ENCODE results near the gene PHB1. TPM values are rescaled to one million over a fixed set of nuclear protein-coding genes. Genes with fewer than 3 reads are reported as not detected.

PHB1 gene
- polyA plus RNA-seq, 1 of the 3 experiments (the other 2 are of a cell fraction), result 379 TPM

DNA sequence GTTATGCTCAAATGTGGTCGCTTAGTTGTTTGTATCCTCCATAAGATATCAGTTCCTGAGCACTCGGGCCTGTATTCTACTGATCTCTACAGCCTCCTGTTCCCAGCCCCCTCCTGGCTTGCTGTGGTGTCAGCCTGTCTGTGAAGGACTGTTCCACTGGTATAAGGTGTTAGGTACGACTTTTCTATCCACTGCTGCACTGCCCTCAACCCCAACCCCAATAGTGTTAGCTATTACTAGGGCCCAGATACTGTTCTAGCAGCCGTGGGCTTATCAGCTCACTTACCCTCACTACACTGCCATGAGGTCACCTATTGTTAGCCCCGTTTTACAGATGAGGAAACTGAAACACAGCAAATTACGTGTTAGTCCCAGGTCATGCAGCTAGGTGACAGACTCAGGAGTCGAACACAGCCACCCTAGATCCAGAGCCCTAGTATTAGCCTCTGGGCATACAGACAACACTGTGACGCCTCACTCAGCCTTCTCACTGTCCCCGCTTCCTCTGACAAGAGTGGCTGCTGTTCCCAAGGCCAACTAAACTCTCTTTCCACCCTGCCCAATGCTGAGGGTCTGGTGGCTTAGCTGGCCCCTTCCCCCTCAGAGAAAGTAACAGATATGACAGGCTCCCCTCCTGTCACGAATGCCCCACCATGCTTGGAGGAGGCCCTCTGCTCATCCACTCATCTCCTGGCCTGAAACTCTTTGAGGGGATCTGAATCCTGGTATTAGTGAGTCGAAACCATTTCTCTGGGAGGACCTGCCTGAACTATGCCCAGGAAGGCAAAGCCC lies 27.0 kb downstream of the PHB1 start:
- no peak overlapping the region for H3K4me3 ChIP-seq (ENCODE audit: low read depth in 2 of 2, low read length in 1 of 2)
- H3K27ac ChIP-seq (ENCODE audit: low read depth in 2 of 2, low read length in 1 of 2), result no peak overlapping the region
- ChIA-PET CTCF (interaction anchor here (0.7 to 5.5 kb wide), 6 partner anchors 12 to 321 kb away, joined by 3 to 47 read pairs (median 4); partner anchors contain the start of gene SLC35B1), POLR2A (no interaction called here)
- H3K4me2 ChIP-seq, result no peak overlapping the region
- H3K9ac ChIP-seq, result no peak overlapping the region
- H3K9me2 ChIP-seq, result no peaks in the 10 kb centered on the region
- no peaks in the 10 kb centered on the region for H3K9me3 ChIP-seq
- H3K79me2 ChIP-seq (ENCODE audit: insufficient read depth), result no peaks in the 10 kb centered on the region
- no peak for DNase-seq
- no peaks in the 10 kb centered on the region for H4K20me1 ChIP-seq (ENCODE audit: insufficient read depth)
- no peaks in the 10 kb centered on the region for H3K27me3 ChIP-seq (ENCODE audit: insufficient read depth)
- H3K36me3 ChIP-seq (replicated peaks in 1 of 2; ENCODE audit: control insufficient read depth in 1 of 2, insufficient read depth in 2 of 2, low read length in 1 of 2), result no peaks in the 10 kb centered on the region
- no peak overlapping the region for H2AFZ ChIP-seq (ENCODE audit: low read depth)
- no peak for TF ChIP-seq SIN3A (IDR thresholded peaks at IDR 0.05; ENCODE audit: borderline replicate concordance, low read depth, low read length)
- no peak for TF ChIP-seq GABPA (IDR thresholded peaks at IDR 0.05; ENCODE audit: low read depth)
- TF ChIP-seq, protein P1, sequence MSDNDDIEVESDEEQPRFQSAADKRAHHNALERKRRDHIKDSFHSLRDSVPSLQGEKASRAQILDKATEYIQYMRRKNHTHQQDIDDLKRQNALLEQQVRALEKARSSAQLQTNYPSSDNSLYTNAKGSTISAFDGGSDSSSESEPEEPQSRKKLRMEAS (IDR thresholded peaks at IDR 0.05; ENCODE audit: low read depth), result no peak
- no peak for TF ChIP-seq RFX5 (IDR thresholded peaks at IDR 0.05; ENCODE audit: low read length)
- TF ChIP-seq TEAD4 (IDR thresholded peaks at IDR 0.05; ENCODE audit: borderline replicate concordance, insufficient read depth), result no peak
- TF ChIP-seq, protein P2, sequence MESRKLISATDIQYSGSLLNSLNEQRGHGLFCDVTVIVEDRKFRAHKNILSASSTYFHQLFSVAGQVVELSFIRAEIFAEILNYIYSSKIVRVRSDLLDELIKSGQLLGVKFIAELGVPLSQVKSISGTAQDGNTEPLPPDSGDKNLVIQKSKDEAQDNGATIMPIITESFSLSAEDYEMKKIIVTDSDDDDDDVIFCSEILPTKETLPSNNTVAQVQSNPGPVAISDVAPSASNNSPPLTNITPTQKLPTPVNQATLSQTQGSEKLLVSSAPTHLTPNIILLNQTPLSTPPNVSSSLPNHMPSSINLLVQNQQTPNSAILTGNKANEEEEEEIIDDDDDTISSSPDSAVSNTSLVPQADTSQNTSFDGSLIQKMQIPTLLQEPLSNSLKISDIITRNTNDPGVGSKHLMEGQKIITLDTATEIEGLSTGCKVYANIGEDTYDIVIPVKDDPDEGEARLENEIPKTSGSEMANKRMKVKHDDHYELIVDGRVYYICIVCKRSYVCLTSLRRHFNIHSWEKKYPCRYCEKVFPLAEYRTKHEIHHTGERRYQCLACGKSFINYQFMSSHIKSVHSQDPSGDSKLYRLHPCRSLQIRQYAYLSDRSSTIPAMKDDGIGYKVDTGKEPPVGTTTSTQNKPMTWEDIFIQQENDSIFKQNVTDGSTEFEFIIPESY (IDR thresholded peaks at IDR 0.05; ENCODE audit: borderline replicate concordance, low read depth), result no peak
- TF ChIP-seq, protein P3, sequence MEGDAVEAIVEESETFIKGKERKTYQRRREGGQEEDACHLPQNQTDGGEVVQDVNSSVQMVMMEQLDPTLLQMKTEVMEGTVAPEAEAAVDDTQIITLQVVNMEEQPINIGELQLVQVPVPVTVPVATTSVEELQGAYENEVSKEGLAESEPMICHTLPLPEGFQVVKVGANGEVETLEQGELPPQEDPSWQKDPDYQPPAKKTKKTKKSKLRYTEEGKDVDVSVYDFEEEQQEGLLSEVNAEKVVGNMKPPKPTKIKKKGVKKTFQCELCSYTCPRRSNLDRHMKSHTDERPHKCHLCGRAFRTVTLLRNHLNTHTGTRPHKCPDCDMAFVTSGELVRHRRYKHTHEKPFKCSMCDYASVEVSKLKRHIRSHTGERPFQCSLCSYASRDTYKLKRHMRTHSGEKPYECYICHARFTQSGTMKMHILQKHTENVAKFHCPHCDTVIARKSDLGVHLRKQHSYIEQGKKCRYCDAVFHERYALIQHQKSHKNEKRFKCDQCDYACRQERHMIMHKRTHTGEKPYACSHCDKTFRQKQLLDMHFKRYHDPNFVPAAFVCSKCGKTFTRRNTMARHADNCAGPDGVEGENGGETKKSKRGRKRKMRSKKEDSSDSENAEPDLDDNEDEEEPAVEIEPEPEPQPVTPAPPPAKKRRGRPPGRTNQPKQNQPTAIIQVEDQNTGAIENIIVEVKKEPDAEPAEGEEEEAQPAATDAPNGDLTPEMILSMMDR (IDR thresholded peaks at IDR 0.05), result no peak
- no peak for TF ChIP-seq USF2 (IDR thresholded peaks at IDR 0.05; ENCODE audit: borderline replicate concordance, low read depth, low read length)
- 86% methylated on average over 11 of the region's 11 CpGs for WGBS (ENCODE audit: low lambda C conversion rate)
- peaks cover 0 to 1% of the 10 kb centered on the region in 2 experiments; a peak in 1 of 4 replicates for H3K4me1 ChIP-seq (ENCODE audit: control insufficient read depth in 1 of 2, insufficient read depth in 2 of 2, low read depth in 1 of 2, low read length in 1 of 2)
- no peaks in the 10 kb centered on the region for H3F3A ChIP-seq (replicated peaks; ENCODE audit: insufficient read depth)

GRCh38 chr17:49386373-49386772 lies 28.3 kb downstream of the PHB1 start:
- peaks cover 0 to 10% of the 10 kb centered on the region in 2 experiments; a peak in 1 of 4 replicates for H3K4me1 ChIP-seq (ENCODE audit: control insufficient read depth in 1 of 2, insufficient read depth in 2 of 2, low read depth in 1 of 2, low read length in 1 of 2)
- H3K27me3 ChIP-seq (ENCODE audit: insufficient read depth), result no peaks in the 10 kb centered on the region
- DNase-seq, result no peak
- H3K79me2 ChIP-seq (ENCODE audit: insufficient read depth), result no peaks in the 10 kb centered on the region
- no peak overlapping the region for H2AFZ ChIP-seq (ENCODE audit: low read depth)
- no peak overlapping the region for H3K4me2 ChIP-seq
- ChIA-PET CTCF (interaction anchor here (0.7 to 5.4 kb wide), 5 partner anchors 18 to 170 kb away, joined by 3 to 23 read pairs (median 12); no protein-coding TSS in a partner anchor), POLR2A (no interaction called here)
- no peak overlapping the region for H3K4me3 ChIP-seq (ENCODE audit: low read depth in 2 of 2, low read length in 1 of 2)
- H3K9ac ChIP-seq, result no peak overlapping the region
- H3K9me2 ChIP-seq, result no peaks in the 10 kb centered on the region
- H3F3A ChIP-seq (replicated peaks; ENCODE audit: insufficient read depth), result no peaks in the 10 kb centered on the region
- H3K9me3 ChIP-seq, result no peaks in the 10 kb centered on the region
- no peak overlapping the region for H3K27ac ChIP-seq (ENCODE audit: low read depth in 2 of 2, low read length in 1 of 2)
- H3K36me3 ChIP-seq (replicated peaks in 1 of 2; ENCODE audit: control insufficient read depth in 1 of 2, insufficient read depth in 2 of 2, low read length in 1 of 2), result no peaks in the 10 kb centered on the region
- H4K20me1 ChIP-seq (ENCODE audit: insufficient read depth), result no peaks in the 10 kb centered on the region
- 96% methylated on average over 10 of the region's 10 CpGs for WGBS (ENCODE audit: low lambda C conversion rate)
- TF ChIP-seq GABPA (IDR thresholded peaks at IDR 0.05; ENCODE audit: low read depth) (no peak), FOXJ3 (CRISPR knock-in tag; IDR thresholded peaks at IDR 0.05) (no peak), NRF1 (IDR thresholded peaks at IDR 0.05; ENCODE audit: low read depth, low read length) (no peak), FOSL2 (IDR thresholded peaks at IDR 0.05; ENCODE audit: borderline replicate concordance, low read depth) (no peak), EZH2phosphoT487 (IDR thresholded peaks at IDR 0.05; ENCODE audit: borderline replicate concordance, low read depth) (no peak)
- TF ChIP-seq, protein P2 (IDR thresholded peaks at IDR 0.05; ENCODE audit: borderline replicate concordance, low read depth), result no peak
- TF ChIP-seq, protein P4, sequence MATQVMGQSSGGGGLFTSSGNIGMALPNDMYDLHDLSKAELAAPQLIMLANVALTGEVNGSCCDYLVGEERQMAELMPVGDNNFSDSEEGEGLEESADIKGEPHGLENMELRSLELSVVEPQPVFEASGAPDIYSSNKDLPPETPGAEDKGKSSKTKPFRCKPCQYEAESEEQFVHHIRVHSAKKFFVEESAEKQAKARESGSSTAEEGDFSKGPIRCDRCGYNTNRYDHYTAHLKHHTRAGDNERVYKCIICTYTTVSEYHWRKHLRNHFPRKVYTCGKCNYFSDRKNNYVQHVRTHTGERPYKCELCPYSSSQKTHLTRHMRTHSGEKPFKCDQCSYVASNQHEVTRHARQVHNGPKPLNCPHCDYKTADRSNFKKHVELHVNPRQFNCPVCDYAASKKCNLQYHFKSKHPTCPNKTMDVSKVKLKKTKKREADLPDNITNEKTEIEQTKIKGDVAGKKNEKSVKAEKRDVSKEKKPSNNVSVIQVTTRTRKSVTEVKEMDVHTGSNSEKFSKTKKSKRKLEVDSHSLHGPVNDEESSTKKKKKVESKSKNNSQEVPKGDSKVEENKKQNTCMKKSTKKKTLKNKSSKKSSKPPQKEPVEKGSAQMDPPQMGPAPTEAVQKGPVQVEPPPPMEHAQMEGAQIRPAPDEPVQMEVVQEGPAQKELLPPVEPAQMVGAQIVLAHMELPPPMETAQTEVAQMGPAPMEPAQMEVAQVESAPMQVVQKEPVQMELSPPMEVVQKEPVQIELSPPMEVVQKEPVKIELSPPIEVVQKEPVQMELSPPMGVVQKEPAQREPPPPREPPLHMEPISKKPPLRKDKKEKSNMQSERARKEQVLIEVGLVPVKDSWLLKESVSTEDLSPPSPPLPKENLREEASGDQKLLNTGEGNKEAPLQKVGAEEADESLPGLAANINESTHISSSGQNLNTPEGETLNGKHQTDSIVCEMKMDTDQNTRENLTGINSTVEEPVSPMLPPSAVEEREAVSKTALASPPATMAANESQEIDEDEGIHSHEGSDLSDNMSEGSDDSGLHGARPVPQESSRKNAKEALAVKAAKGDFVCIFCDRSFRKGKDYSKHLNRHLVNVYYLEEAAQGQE (IDR thresholded peaks at IDR 0.05; ENCODE audit: low read depth, low read length), result no peak

All from SK-N-SH (cell line).